SK-N-SH (cell line): ENCODE measurements around the gene UBC. TPM values are rescaled to one million over a fixed set of nuclear protein-coding genes. Genes with fewer than 3 reads are reported as not detected.
A peak's percentile ranks its signal among the peaks of the same experiment; 100 is the strongest.

Source experiments
- CTCF ChIA-PET: fragments of 300-600, 350-600 bp; formaldehyde crosslinking; extraction: SDS; loops from one replicate; lab custom pipeline; 2021; lab: Yijun Ruan, JAX
- POLR2A ChIA-PET: fragments of 350-600 bp; sonication (Branson Sonifier 250); formaldehyde crosslinking; extraction: SDS; loops from one replicate; lab custom pipeline; 2020; ENCODE audit warnings: antibody characterized with exemption, inconsistent platforms; lab: Yijun Ruan, JAX
- DNase-seq: peaks from one replicate; pipeline ENCODE4 v3.0.0; 2012
- H2AFZ ChIP-seq: fragments of 200-600 bp; sonication (generic); 2 replicates; pipeline ENCODE4 v1.8.1; 2016; ENCODE audit warnings: antibody characterized with exemption, mild to moderate bottlenecking, low read depth
- H3F3A ChIP-seq: fragments of 200-600 bp; sonication (generic); replicated peaks from 2 replicates; pipeline ENCODE3; 2016; ENCODE audit warnings: antibody characterized with exemption, mild to moderate bottlenecking; ENCODE audit not compliant: insufficient read depth
- H3K27ac ChIP-seq, 2 experiments: fragments of 200-500 bp in 1 of 2; fragments of 200-600 bp in 1 of 2; sonication (Bioruptor generic) in 1 of 2; sonication (generic), shearing (Covaris generic) in 1 of 2; 2 replicates each; pipeline versions ENCODE4 v1.5.1 to v1.6.1; 2014 to 2016; ENCODE audit warnings: low read depth in 2 of 2, inconsistent platforms in 1 of 2, low read length in 1 of 2, mild to moderate bottlenecking in 1 of 2, mixed read lengths in 1 of 2
- H3K27me3 ChIP-seq: fragments of 200-600 bp; sonication (generic), shearing (Covaris generic); 2 replicates; pipeline ENCODE4 v1.6.1; 2016; ENCODE audit warnings: mixed run types; ENCODE audit not compliant: insufficient read depth
- H3K36me3 ChIP-seq, 2 experiments: fragments of 200-500 bp in 1 of 2; fragments of 200-600 bp in 1 of 2; sonication (Bioruptor generic) in 1 of 2; sonication (generic) in 1 of 2; replicated peaks in 1 of 2; 2 replicates each; pipeline versions ENCODE3 to v1.5.1; 2014 to 2016; ENCODE audit warnings: low read length in 1 of 2, mild to moderate bottlenecking in 1 of 2; ENCODE audit not compliant: insufficient read depth in 2 of 2, control insufficient read depth in 1 of 2
- H3K4me1 ChIP-seq, 2 experiments: fragments of 200-500 bp in 1 of 2; fragments of 200-600 bp in 1 of 2; sonication (Bioruptor generic) in 1 of 2; sonication (generic), shearing (Covaris generic) in 1 of 2; 2 replicates each; pipeline versions ENCODE4 v1.5.1 to v1.6.1; 2014 to 2016; ENCODE audit warnings: low read depth in 1 of 2, low read length in 1 of 2, mixed run types in 1 of 2; ENCODE audit not compliant: insufficient read depth in 2 of 2, control insufficient read depth in 1 of 2
- H3K4me2 ChIP-seq: fragments of 200-600 bp; sonication (generic), shearing (Covaris generic); 2 replicates; pipeline ENCODE4 v1.6.1; 2017; ENCODE audit warnings: mixed run types
- H3K4me3 ChIP-seq, 2 experiments: fragments of 200-500 bp in 1 of 2; fragments of 200-600 bp in 1 of 2; sonication (Bioruptor generic) in 1 of 2; sonication (generic), shearing (Covaris generic) in 1 of 2; 2 replicates each; pipeline versions ENCODE4 v1.5.1 to v1.8.1; 2014 to 2016; ENCODE audit warnings: low read depth in 2 of 2, inconsistent platforms in 1 of 2, low read length in 1 of 2, mild to moderate bottlenecking in 1 of 2, mixed read lengths in 1 of 2, moderate library complexity in 1 of 2
- H3K79me2 ChIP-seq: fragments of 200-600 bp; sonication (generic); 2 replicates; pipeline ENCODE4 v1.8.1; 2017; ENCODE audit warnings: mild to moderate bottlenecking; ENCODE audit not compliant: insufficient read depth
- H3K9ac ChIP-seq: fragments of 200-600 bp; sonication (generic); 2 replicates; pipeline ENCODE4 v1.6.1; 2017; ENCODE audit warnings: mixed run types
- H3K9me2 ChIP-seq: fragments of 200-600 bp; sonication (generic); 2 replicates; pipeline ENCODE4 v1.6.1; 2017; ENCODE audit warnings: mixed run types
- H3K9me3 ChIP-seq: fragments of 200-600 bp; sonication (generic); 2 replicates; pipeline ENCODE4 v1.6.1; 2017; ENCODE audit warnings: mixed run types, mild to moderate bottlenecking, moderate library complexity
- H4K20me1 ChIP-seq: fragments of 200-600 bp; sonication (generic); 2 replicates; pipeline ENCODE4 v1.6.1; 2017; ENCODE audit warnings: mild to moderate bottlenecking, mixed run types; ENCODE audit not compliant: insufficient read depth
- CHD2 ChIP-seq: fragments of 150-350 bp; IDR thresholded peaks from 2 replicates; pipeline ENCODE4 v1.6.1; 2018; ENCODE audit warnings: low read length; ENCODE audit not compliant: partially characterized antibody
- ELF1 ChIP-seq: IDR thresholded peaks from 2 replicates; pipeline ENCODE4 v1.4.0; 2012
- EP300 ChIP-seq, 2 experiments: IDR thresholded peaks; 2 replicates each; pipeline versions ENCODE4 v1.4.0 to v1.6.1; 2012; ENCODE audit warnings: borderline replicate concordance in 1 of 2, low read depth in 1 of 2, low read length in 1 of 2
- EZH2phosphoT487 ChIP-seq: fragments of 200-600 bp; sonication (generic); IDR thresholded peaks from 2 replicates; pipeline ENCODE4 v1.6.1; 2017; ENCODE audit warnings: low read depth, mixed run types, mild to moderate bottlenecking, antibody characterized with exemption, moderate library complexity, borderline replicate concordance
- FOSL2 ChIP-seq: IDR thresholded peaks from 2 replicates; pipeline ENCODE4 v1.4.0; 2012; ENCODE audit warnings: low read depth, mild to moderate bottlenecking, moderate library complexity, borderline replicate concordance
- FOXM1 ChIP-seq: IDR thresholded peaks from 2 replicates; pipeline ENCODE4 v1.4.0; 2012; ENCODE audit warnings: low read depth, mild to moderate bottlenecking
- GABPA ChIP-seq: IDR thresholded peaks from 2 replicates; pipeline ENCODE4 v1.4.0; 2012; ENCODE audit warnings: low read depth, mild to moderate bottlenecking
- GATA2 ChIP-seq: sonication (generic); formaldehyde crosslinking; IDR thresholded peaks from 2 replicates; pipeline ENCODE4 v1.5.0; 2020; ENCODE audit warnings: mild to moderate bottlenecking, missing genetic modification reagents
- JUND ChIP-seq: IDR thresholded peaks from 2 replicates; pipeline ENCODE4 v1.4.0; 2012
- MEF2A ChIP-seq: IDR thresholded peaks from 2 replicates; pipeline ENCODE4 v1.4.0; 2012; ENCODE audit warnings: low read depth, borderline replicate concordance
- MXI1 ChIP-seq: IDR thresholded peaks from 2 replicates; pipeline ENCODE4 v1.6.1; 2012; ENCODE audit warnings: mild to moderate bottlenecking, low read depth, low read length, improper control_type of control experiment
- NFIC ChIP-seq: IDR thresholded peaks from 2 replicates; pipeline ENCODE4 v1.4.0; 2012; ENCODE audit warnings: borderline replicate concordance
- NRF1 ChIP-seq: IDR thresholded peaks from 2 replicates; pipeline ENCODE4 v1.6.1; 2012; ENCODE audit warnings: low read depth, mild to moderate bottlenecking, low read length
- POLR2AphosphoS5 ChIP-seq: IDR thresholded peaks from 2 replicates; pipeline ENCODE4 v1.6.1; 2012; ENCODE audit warnings: low read depth, low read length
- RAD21 ChIP-seq: IDR thresholded peaks from 2 replicates; pipeline ENCODE4 v1.6.1; 2012; ENCODE audit warnings: mild to moderate bottlenecking, low read length
- RCOR1 ChIP-seq: fragments of 150-350 bp; IDR thresholded peaks from 2 replicates; pipeline ENCODE4 v1.6.1; 2017; ENCODE audit warnings: antibody characterized with exemption, low read length
- SIN3A ChIP-seq: IDR thresholded peaks from 2 replicates; pipeline ENCODE4 v1.6.1; 2012; ENCODE audit warnings: low read depth, mild to moderate bottlenecking, low read length, moderate library complexity, borderline replicate concordance
- SMC3 ChIP-seq: IDR thresholded peaks from 2 replicates; pipeline ENCODE4 v1.6.1; 2012; ENCODE audit warnings: low read depth, low read length, improper control_type of control experiment
- TAF1 ChIP-seq: IDR thresholded peaks from 2 replicates; pipeline ENCODE4 v1.6.1; 2012; ENCODE audit warnings: low read depth, mild to moderate bottlenecking, low read length, moderate library complexity, borderline replicate concordance
- YY1 ChIP-seq: IDR thresholded peaks from 2 replicates; pipeline ENCODE4 v1.4.0; 2012; ENCODE audit warnings: low read depth, mild to moderate bottlenecking
- WGBS: methylation state at CpG from one replicate; pipeline ENCODE4 v1.1.6; 2017; ENCODE audit warnings: low lambda C conversion rate; 5-methylcytosine and 5-hydroxymethylcytosine counted together
- polyA plus RNA-seq, 3 experiments: library from polyadenylated mRNA; depleted of rRNA; stranded (reverse); fragments of >200 nt; gene quantifications; 2 replicates each; pipeline ENCODE4 v1.2.3, GENCODE V29; 2012
- TF ChIP-seq, protein P1 (sequence below): IDR thresholded peaks from 2 replicates; pipeline ENCODE4 v1.4.0; 2012; ENCODE audit warnings: low read depth
- TF ChIP-seq, protein P2 (sequence below): IDR thresholded peaks from 2 replicates; pipeline ENCODE4 v1.4.0; 2012; ENCODE audit warnings: low read depth, borderline replicate concordance
- TF ChIP-seq, protein P3 (sequence below): fragments of 200-600 bp; sonication (generic); IDR thresholded peaks from 2 replicates; pipeline ENCODE4 v1.6.1; 2017; ENCODE audit warnings: antibody characterized with exemption, mild to moderate bottlenecking, moderate library complexity
- TF ChIP-seq, protein P4 (sequence below): IDR thresholded peaks from 2 replicates; pipeline ENCODE4 v1.4.0; 2012; ENCODE audit warnings: low read depth, borderline replicate concordance
- TF ChIP-seq, protein P5 (sequence below): IDR thresholded peaks from 2 replicates; pipeline ENCODE4; 2012

UBC gene
- polyA plus RNA-seq, 1 of the 3 experiments (the other 2 are of a cell fraction): 1,327 TPM

DNA sequence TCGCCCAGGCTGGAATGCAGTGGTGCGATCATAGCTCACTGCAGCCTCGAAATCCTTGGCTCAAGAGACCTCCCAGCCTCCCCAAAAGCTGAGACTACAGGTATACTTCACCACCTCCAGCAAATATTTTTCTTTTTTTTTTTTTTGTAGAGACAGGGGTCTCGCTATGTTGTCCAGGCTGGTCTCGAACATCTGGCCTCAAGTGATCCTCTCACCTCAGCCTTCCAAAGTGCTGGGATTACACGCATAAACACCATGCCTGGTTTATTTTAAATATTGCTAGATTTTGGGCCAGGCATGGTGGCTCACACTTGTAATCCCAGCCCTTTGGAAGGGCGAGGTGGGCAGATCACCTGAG lies 26.7 kb upstream of the UBC start (continued):
- TF ChIP-seq, protein P1, sequence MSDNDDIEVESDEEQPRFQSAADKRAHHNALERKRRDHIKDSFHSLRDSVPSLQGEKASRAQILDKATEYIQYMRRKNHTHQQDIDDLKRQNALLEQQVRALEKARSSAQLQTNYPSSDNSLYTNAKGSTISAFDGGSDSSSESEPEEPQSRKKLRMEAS: no peak
- no peak for TF ChIP-seq JUND
- no peak for TF ChIP-seq NRF1
- TF ChIP-seq, protein P2, sequence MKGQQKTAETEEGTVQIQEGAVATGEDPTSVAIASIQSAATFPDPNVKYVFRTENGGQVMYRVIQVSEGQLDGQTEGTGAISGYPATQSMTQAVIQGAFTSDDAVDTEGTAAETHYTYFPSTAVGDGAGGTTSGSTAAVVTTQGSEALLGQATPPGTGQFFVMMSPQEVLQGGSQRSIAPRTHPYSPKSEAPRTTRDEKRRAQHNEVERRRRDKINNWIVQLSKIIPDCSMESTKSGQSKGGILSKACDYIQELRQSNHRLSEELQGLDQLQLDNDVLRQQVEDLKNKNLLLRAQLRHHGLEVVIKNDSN: no peak

DNA sequence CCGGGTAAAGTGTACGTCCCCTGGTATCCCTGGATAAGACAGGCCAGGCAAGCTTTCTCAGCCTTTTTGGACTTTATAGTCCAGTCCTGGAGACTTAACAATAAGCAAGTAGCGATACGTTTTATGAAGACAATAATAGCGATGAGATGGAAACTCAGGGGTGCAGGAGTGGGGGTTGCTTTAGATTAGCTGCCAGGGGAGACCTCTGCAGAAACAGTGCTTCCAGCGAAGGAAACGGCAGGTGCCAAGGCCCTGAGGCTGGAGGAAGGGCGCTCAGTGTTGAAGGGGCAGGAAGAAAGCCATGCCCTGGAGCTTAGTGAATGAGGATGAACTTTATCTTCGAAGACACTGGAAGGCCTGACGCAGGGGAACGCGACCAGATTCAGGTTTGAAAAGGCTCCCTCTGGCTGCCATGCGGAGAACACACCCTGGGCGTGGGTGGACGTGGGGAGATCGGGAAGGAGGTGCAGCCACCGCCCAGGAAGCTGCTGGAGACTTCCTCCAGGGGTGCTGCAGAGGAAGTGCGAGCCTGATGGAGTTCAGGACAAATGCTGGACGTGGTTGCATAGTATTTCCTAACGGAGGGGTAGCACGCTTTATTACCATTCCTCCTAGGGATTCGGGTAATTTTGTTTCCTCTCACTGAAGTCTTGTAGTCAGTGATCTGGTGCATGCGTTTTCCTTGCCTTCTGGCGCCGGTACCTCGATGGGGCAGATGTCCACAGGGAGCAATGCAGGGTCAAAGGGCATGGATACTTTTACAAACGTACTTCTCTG lies 26.1 kb upstream of the UBC start:
- no peaks in the 10 kb centered on the region for H3K27me3 ChIP-seq
- H3K9ac ChIP-seq: peak overlapping the region; percentile 88; the same call in 1 of the 2 replicates
- H3K9me3 ChIP-seq: no peaks in the 10 kb centered on the region
- peak overlapping the region; percentile 91 for H2AFZ ChIP-seq
- peak overlapping the region; percentile 80 for H3K4me2 ChIP-seq
- H3K4me1 ChIP-seq: peaks cover 11 to 12% of the 10 kb centered on the region in 2 experiments; a peak in 3 of 4 replicates
- ChIA-PET POLR2A (interaction anchor here (1.0 to 3.0 kb wide), 9 partner anchors 13 to 109 kb away, joined by 3 to 25 read pairs (median 10); partner anchors contain the start of gene UBC), CTCF (interaction anchor here (0.6 to 7.4 kb wide), 31 partner anchors 9 to 828 kb away, joined by 3 to 84 read pairs (median 4); partner anchors contain the start of genes BRI3BP and UBC)
- H3K27ac ChIP-seq: peak overlapping the region; percentile 95 to 99
- 16% methylated on average over 24 of the region's 27 CpGs for WGBS
- no peaks in the 10 kb centered on the region for H3K36me3 ChIP-seq
- peak; percentile 82 for DNase-seq
- H3F3A ChIP-seq: peaks cover 48% of the 10 kb centered on the region
- peak overlapping the region; percentile 56 to 66 for H3K4me3 ChIP-seq
- no peaks in the 10 kb centered on the region for H3K79me2 ChIP-seq
- H4K20me1 ChIP-seq: no peaks in the 10 kb centered on the region
- H3K9me2 ChIP-seq: no peaks in the 10 kb centered on the region
- TF ChIP-seq, protein P3, sequence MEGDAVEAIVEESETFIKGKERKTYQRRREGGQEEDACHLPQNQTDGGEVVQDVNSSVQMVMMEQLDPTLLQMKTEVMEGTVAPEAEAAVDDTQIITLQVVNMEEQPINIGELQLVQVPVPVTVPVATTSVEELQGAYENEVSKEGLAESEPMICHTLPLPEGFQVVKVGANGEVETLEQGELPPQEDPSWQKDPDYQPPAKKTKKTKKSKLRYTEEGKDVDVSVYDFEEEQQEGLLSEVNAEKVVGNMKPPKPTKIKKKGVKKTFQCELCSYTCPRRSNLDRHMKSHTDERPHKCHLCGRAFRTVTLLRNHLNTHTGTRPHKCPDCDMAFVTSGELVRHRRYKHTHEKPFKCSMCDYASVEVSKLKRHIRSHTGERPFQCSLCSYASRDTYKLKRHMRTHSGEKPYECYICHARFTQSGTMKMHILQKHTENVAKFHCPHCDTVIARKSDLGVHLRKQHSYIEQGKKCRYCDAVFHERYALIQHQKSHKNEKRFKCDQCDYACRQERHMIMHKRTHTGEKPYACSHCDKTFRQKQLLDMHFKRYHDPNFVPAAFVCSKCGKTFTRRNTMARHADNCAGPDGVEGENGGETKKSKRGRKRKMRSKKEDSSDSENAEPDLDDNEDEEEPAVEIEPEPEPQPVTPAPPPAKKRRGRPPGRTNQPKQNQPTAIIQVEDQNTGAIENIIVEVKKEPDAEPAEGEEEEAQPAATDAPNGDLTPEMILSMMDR: peak; percentile 83
- TF ChIP-seq FOXM1 (no peak), ELF1 (peak; percentile 51; the same call in 1 of the 2 replicates), GABPA (peak; percentile 62), SIN3A (no peak), MEF2A (no peak), NRF1 (no peak), FOSL2 (no peak), RCOR1 (peak; percentile 55; the same call in 1 of the 2 replicates), EZH2phosphoT487 (no peak), POLR2AphosphoS5 (peak; percentile 78), YY1 (peak; percentile 12; the same call in 1 of the 2 replicates), NFIC (no peak), SMC3 (peak; percentile 47), RAD21 (peak; percentile 41; the same call in 1 of the 2 replicates), TAF1 (peak; percentile 50; the same call in 1 of the 2 replicates), JUND (no peak), MXI1 (peak; percentile 74; the same call in 1 of the 2 replicates), GATA2 (CRISPR knock-in tag) (no peak), CHD2 (peak; percentile 47), EP300 (IDR thresholded peaks at IDR 0.05; ENCODE audit: borderline replicate concordance in 1 of 2, low read depth in 1 of 2, low read length in 1 of 2) (no peak)
- TF ChIP-seq, protein P4, sequence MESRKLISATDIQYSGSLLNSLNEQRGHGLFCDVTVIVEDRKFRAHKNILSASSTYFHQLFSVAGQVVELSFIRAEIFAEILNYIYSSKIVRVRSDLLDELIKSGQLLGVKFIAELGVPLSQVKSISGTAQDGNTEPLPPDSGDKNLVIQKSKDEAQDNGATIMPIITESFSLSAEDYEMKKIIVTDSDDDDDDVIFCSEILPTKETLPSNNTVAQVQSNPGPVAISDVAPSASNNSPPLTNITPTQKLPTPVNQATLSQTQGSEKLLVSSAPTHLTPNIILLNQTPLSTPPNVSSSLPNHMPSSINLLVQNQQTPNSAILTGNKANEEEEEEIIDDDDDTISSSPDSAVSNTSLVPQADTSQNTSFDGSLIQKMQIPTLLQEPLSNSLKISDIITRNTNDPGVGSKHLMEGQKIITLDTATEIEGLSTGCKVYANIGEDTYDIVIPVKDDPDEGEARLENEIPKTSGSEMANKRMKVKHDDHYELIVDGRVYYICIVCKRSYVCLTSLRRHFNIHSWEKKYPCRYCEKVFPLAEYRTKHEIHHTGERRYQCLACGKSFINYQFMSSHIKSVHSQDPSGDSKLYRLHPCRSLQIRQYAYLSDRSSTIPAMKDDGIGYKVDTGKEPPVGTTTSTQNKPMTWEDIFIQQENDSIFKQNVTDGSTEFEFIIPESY: no peak
- TF ChIP-seq, protein P5, sequence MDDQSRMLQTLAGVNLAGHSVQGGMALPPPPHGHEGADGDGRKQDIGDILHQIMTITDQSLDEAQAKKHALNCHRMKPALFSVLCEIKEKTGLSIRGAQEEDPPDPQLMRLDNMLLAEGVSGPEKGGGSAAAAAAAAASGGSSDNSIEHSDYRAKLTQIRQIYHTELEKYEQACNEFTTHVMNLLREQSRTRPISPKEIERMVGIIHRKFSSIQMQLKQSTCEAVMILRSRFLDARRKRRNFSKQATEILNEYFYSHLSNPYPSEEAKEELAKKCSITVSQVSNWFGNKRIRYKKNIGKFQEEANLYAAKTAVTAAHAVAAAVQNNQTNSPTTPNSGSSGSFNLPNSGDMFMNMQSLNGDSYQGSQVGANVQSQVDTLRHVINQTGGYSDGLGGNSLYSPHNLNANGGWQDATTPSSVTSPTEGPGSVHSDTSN: no peak
- TF ChIP-seq, protein P1: peak; percentile 91
